Mucosa of gallbladder (tissue), 1 donor: ENCODE measurements around the gene TIMM22. TPM values are rescaled to one million over a fixed set of nuclear protein-coding genes. Genes with fewer than 3 reads are reported as not detected.
A peak's percentile ranks its signal among the peaks of the same experiment; 100 is the strongest.

Experiments
- DNase-seq: peaks from one replicate; pipeline ENCODE4 v3.0.0-alpha.2; 2020; ENCODE audit warnings: low spot score
- total RNA-seq: library from RNA; stranded (reverse); gene quantifications from one replicate; pipeline ENCODE4 v1.2.1, GENCODE V29; 2021
- donor health status: DM: no; HTN: no; CAD: no.

TIMM22 gene
- total RNA-seq, 1 donor from 2014 or later, result 9.1 TPM

- DNase-seq, result no peak
These were observed 22.5 kb downstream of the TIMM22 start for GRCh38 chr17:1019451-1019850.

GRCh38 chr17:1021147-1021546, 24.2 kb downstream of the TIMM22 start:
- no peak for DNase-seq

- no peak for DNase-seq
These were observed 25.5 kb downstream of the TIMM22 start for GRCh38 chr17:1022278-1023024.

GRCh38 chr17:1024076-1024475, 27.1 kb downstream of the TIMM22 start:
- no peak for DNase-seq

GRCh38 chr17:1025733-1026598, 29.0 kb downstream of the TIMM22 start:
- DNase-seq, result no peak

- DNase-seq, result no peak
These were observed 29.7 kb downstream of the TIMM22 start for GRCh38 chr17:1026599-1026975.

- DNase-seq, result no peak
These were observed 30.1 kb downstream of the TIMM22 start for GRCh38 chr17:1027044-1027443.

GRCh38 chr17:1029196-1029921, 32.4 kb downstream of the TIMM22 start:
- no peak for DNase-seq

- DNase-seq, result no peak
These were observed 33.2 kb downstream of the TIMM22 start for GRCh38 chr17:1029922-1030644.

GRCh38 chr17:1030684-1031532, 34.0 kb downstream of the TIMM22 start:
- no peak for DNase-seq

GRCh38 chr17:1031711-1032110, 34.8 kb downstream of the TIMM22 start:
- DNase-seq, result peak; percentile 36

GRCh38 chr17:1032391-1032790, 35.5 kb downstream of the TIMM22 start:
- DNase-seq, result no peak

- DNase-seq, result no peak
These were observed 36.6 kb downstream of the TIMM22 start for GRCh38 chr17:1033503-1033902.

- DNase-seq, result no peak
These were observed 37.8 kb downstream of the TIMM22 start for GRCh38 chr17:1034652-1035210.

GRCh38 chr17:1035546-1036170, 38.7 kb downstream of the TIMM22 start:
- DNase-seq, result no peak

GRCh38 chr17:1036171-1036844, 39.4 kb downstream of the TIMM22 start:
- no peak for DNase-seq

- DNase-seq, result no peak
These were observed 39.9 kb downstream of the TIMM22 start for GRCh38 chr17:1036845-1037237.

- DNase-seq, result no peak
These were observed 40.4 kb downstream of the TIMM22 start for GRCh38 chr17:1037238-1037879.
